HG03342 (cell line): ENCODE data around the gene ZNF212.

Experiments
- ATAC-seq: cut with Tn5 transposase; IDR thresholded peaks from one replicate; pipeline ENCODE4 v1.9.1; 2021; ENCODE audit warnings: mild to moderate bottlenecking, moderate library complexity; ENCODE audit not compliant: unreplicated experiment

The ZNF212 gene

GRCh38 chr7:149284343-149284742 lies 44.9 kb downstream of the ZNF212 start:
- ATAC-seq, result no peak

- ATAC-seq, result peak; percentile 98
Observed at GRCh38 chr7:149284850-149285585, 45.6 kb downstream of the ZNF212 start.

GRCh38 chr7:149285603-149286002 lies 46.2 kb downstream of the ZNF212 start:
- no peak for ATAC-seq

- no peak for ATAC-seq
Observed at GRCh38 chr7:149286811-149287400, 47.5 kb downstream of the ZNF212 start.

GRCh38 chr7:149287622-149288021 lies 48.2 kb downstream of the ZNF212 start:
- ATAC-seq, result no peak

GRCh38 chr7:149289262-149289661 lies 49.8 kb downstream of the ZNF212 start:
- no peak for ATAC-seq

GRCh38 chr7:149289856-149290255 lies 50.4 kb downstream of the ZNF212 start:
- ATAC-seq, result no peak

- ATAC-seq, result no peak
Observed at GRCh38 chr7:149291036-149291780, 51.8 kb downstream of the ZNF212 start.

- no peak for ATAC-seq
Observed at GRCh38 chr7:149291781-149292461, 52.5 kb downstream of the ZNF212 start.

GRCh38 chr7:149292462-149292823 lies 53.0 kb downstream of the ZNF212 start:
- ATAC-seq, result no peak

GRCh38 chr7:149293338-149293737 lies 53.9 kb downstream of the ZNF212 start:
- no peak for ATAC-seq

GRCh38 chr7:149293946-149294633 lies 54.6 kb downstream of the ZNF212 start:
- ATAC-seq, result no peak

- no peak for ATAC-seq
Observed at GRCh38 chr7:149294634-149295480, 55.4 kb downstream of the ZNF212 start.

GRCh38 chr7:149295481-149295850 lies 56.0 kb downstream of the ZNF212 start:
- no peak for ATAC-seq

GRCh38 chr7:149296368-149296767 lies 56.9 kb downstream of the ZNF212 start:
- no peak for ATAC-seq

- no peak for ATAC-seq
Observed at GRCh38 chr7:149297034-149297755, 57.7 kb downstream of the ZNF212 start.

- ATAC-seq, result no peak
Observed at GRCh38 chr7:149300620-149301285, 61.3 kb downstream of the ZNF212 start.

- no peak for ATAC-seq
Observed at GRCh38 chr7:149302222-149302621, 62.8 kb downstream of the ZNF212 start.

- ATAC-seq, result no peak
Observed at GRCh38 chr7:149302865-149303264, 63.4 kb downstream of the ZNF212 start.
